IPS-20b (cell line): ENCODE results near the gene TAF9B.
"Not testable (repeated sequence)": the region's sequence is repeated elsewhere in the genome, so short reads cannot be mapped to it uniquely, and the experiment has no call there.

Experiments used
- H3K27ac ChIP-seq: one replicate; pipeline ENCODE4 v1.5.1; 2013; ENCODE audit warnings: low read length
- H3K27me3 ChIP-seq: 2 replicates; pipeline ENCODE4 v1.6.1; 2013; ENCODE audit warnings: mild to moderate bottlenecking, low read length, inconsistent platforms; ENCODE audit not compliant: insufficient read depth
- H3K36me3 ChIP-seq: 2 replicates; pipeline ENCODE4 v1.6.1; 2013; ENCODE audit warnings: low read depth, mild to moderate bottlenecking, inconsistent platforms, low read length, moderate library complexity; ENCODE audit not compliant: insufficient read depth
- H3K4me1 ChIP-seq: 2 replicates; pipeline ENCODE4 v1.6.1; 2013; ENCODE audit warnings: mild to moderate bottlenecking, control low read depth, inconsistent platforms, low read length, moderate library complexity; ENCODE audit not compliant: insufficient read depth
- H3K4me3 ChIP-seq: 2 replicates; pipeline ENCODE4 v1.5.1; 2013; ENCODE audit warnings: mild to moderate bottlenecking, low read length, inconsistent platforms
- H3K9ac ChIP-seq: 2 replicates; pipeline ENCODE4 v1.6.1; 2013; ENCODE audit warnings: low read depth, mild to moderate bottlenecking, inconsistent platforms, low read length, moderate library complexity
- H3K9me3 ChIP-seq: 2 replicates; pipeline ENCODE4 v1.6.1; 2013; ENCODE audit warnings: mild to moderate bottlenecking, low read depth, low read length, inconsistent platforms; ENCODE audit not compliant: insufficient read depth

The TAF9B gene

GRCh38 chrX:78133238-78133960 is 6.1 kb downstream of the TAF9B start:
- no peak overlapping the region for H3K27ac ChIP-seq
- H3K36me3 ChIP-seq: peaks cover 51% of the 10 kb centered on the region; the same call in 1 of the 2 replicates
- no peaks in the 10 kb centered on the region for H3K27me3 ChIP-seq
- H3K4me3 ChIP-seq: no peak overlapping the region
- H3K9ac ChIP-seq: no peak overlapping the region
- H3K4me1 ChIP-seq: no peaks in the 10 kb centered on the region
- H3K9me3 ChIP-seq: no peaks in the 10 kb centered on the region

GRCh38 chrX:78131117-78131516 is 8.3 kb downstream of the TAF9B start:
- Histone ChIP-seq H3K4me3 (no peak overlapping the region), H3K27ac (no peak overlapping the region), H3K9me3 (no peaks in the 10 kb centered on the region), H3K27me3 (no peaks in the 10 kb centered on the region), H3K4me1 (no peaks in the 10 kb centered on the region), H3K36me3 (peaks cover 64% of the 10 kb centered on the region), H3K9ac (no peak overlapping the region)

GRCh38 chrX:78130396-78130795 is 9.1 kb downstream of the TAF9B start:
- Histone ChIP-seq H3K9me3 (no peaks in the 10 kb centered on the region), H3K36me3 (peaks cover 64% of the 10 kb centered on the region), H3K27me3 (no peaks in the 10 kb centered on the region), H3K9ac (no peak overlapping the region), H3K4me3 (no peak overlapping the region), H3K4me1 (no peaks in the 10 kb centered on the region), H3K27ac (no peak overlapping the region)

GRCh38 chrX:78129714-78130113 is 9.7 kb downstream of the TAF9B start:
- no peaks in the 10 kb centered on the region for H3K27me3 ChIP-seq
- H3K27ac ChIP-seq: no peak overlapping the region
- H3K36me3 ChIP-seq: peaks cover 70% of the 10 kb centered on the region
- no peak overlapping the region for H3K4me3 ChIP-seq
- H3K9ac ChIP-seq: no peak overlapping the region
- no peaks in the 10 kb centered on the region for H3K4me1 ChIP-seq
- H3K9me3 ChIP-seq: no peaks in the 10 kb centered on the region

- not testable (repeated sequence) for H3K9me3 ChIP-seq, H3K4me3 ChIP-seq, H3K27me3 ChIP-seq, H3K27ac ChIP-seq, H3K4me1 ChIP-seq, H3K9ac ChIP-seq
- peaks cover 94% of the 10 kb centered on the region for H3K36me3 ChIP-seq
Measured at GRCh38 chrX:78125781-78126180, 13.7 kb downstream of the TAF9B start.

- Histone ChIP-seq H3K9ac (no peak overlapping the region), H3K4me1 (no peaks in the 10 kb centered on the region), H3K27ac (no peak overlapping the region), H3K36me3 (peaks cover 94% of the 10 kb centered on the region), H3K4me3 (no peak overlapping the region), H3K27me3 (no peaks in the 10 kb centered on the region), H3K9me3 (no peaks in the 10 kb centered on the region)
Measured at GRCh38 chrX:78125148-78125547, 14.3 kb downstream of the TAF9B start.

GRCh38 chrX:78124307-78124706 is 15.1 kb downstream of the TAF9B start:
- no peak overlapping the region for H3K27ac ChIP-seq
- no peaks in the 10 kb centered on the region for H3K4me1 ChIP-seq
- no peaks in the 10 kb centered on the region for H3K9me3 ChIP-seq
- H3K9ac ChIP-seq: no peak overlapping the region
- H3K36me3 ChIP-seq: peaks cover 95% of the 10 kb centered on the region
- no peak overlapping the region for H3K4me3 ChIP-seq
- no peaks in the 10 kb centered on the region for H3K27me3 ChIP-seq

GRCh38 chrX:78123190-78123589 is 16.3 kb downstream of the TAF9B start:
- peaks cover 99% of the 10 kb centered on the region for H3K36me3 ChIP-seq
- no peaks in the 10 kb centered on the region for H3K27me3 ChIP-seq
- H3K4me1 ChIP-seq: no peaks in the 10 kb centered on the region
- no peak overlapping the region for H3K9ac ChIP-seq
- no peak overlapping the region for H3K4me3 ChIP-seq
- no peaks in the 10 kb centered on the region for H3K9me3 ChIP-seq
- no peak overlapping the region for H3K27ac ChIP-seq

- H3K36me3 ChIP-seq: peaks cover 100% of the 10 kb centered on the region
- H3K27ac ChIP-seq: no peak overlapping the region
- H3K9me3 ChIP-seq: no peaks in the 10 kb centered on the region
- no peak overlapping the region for H3K9ac ChIP-seq
- no peak overlapping the region for H3K4me3 ChIP-seq
- H3K4me1 ChIP-seq: no peaks in the 10 kb centered on the region
- no peaks in the 10 kb centered on the region for H3K27me3 ChIP-seq
Measured at GRCh38 chrX:78119521-78120227, 19.8 kb downstream of the TAF9B start.

- H3K9ac ChIP-seq: no peak overlapping the region
- no peaks in the 10 kb centered on the region for H3K4me1 ChIP-seq
- peaks cover 100% of the 10 kb centered on the region for H3K36me3 ChIP-seq
- H3K4me3 ChIP-seq: no peak overlapping the region
- H3K27ac ChIP-seq: no peak overlapping the region
- no peaks in the 10 kb centered on the region for H3K27me3 ChIP-seq
- H3K9me3 ChIP-seq: no peaks in the 10 kb centered on the region
Measured at GRCh38 chrX:78118628-78119027, 20.8 kb downstream of the TAF9B start.

- Histone ChIP-seq H3K9me3 (no peaks in the 10 kb centered on the region), H3K27ac (no peak overlapping the region), H3K4me1 (no peaks in the 10 kb centered on the region), H3K27me3 (no peaks in the 10 kb centered on the region), H3K9ac (no peak overlapping the region), H3K36me3 (peaks cover 100% of the 10 kb centered on the region), H3K4me3 (no peak overlapping the region)
Measured at GRCh38 chrX:78116766-78117165, 22.7 kb downstream of the TAF9B start.

- Histone ChIP-seq H3K27me3 (no peaks in the 10 kb centered on the region), H3K4me1 (no peaks in the 10 kb centered on the region), H3K36me3 (peaks cover 100% of the 10 kb centered on the region), H3K9me3 (no peaks in the 10 kb centered on the region), H3K4me3 (no peak overlapping the region), H3K9ac (no peak overlapping the region), H3K27ac (no peak overlapping the region)
Measured at GRCh38 chrX:78116365-78116764, 23.1 kb downstream of the TAF9B start.
